Colon (tissue), 2 donors: Measurements from ENCODE around the gene RCBTB2.
A peak's percentile ranks its signal among the peaks of the same experiment; 100 is the strongest.
"Not testable (repeated sequence)": the region's sequence is repeated elsewhere in the genome, so short reads cannot be mapped to it uniquely, and the experiment has no call there.

ENCODE experiments used
- FAIRE-seq: peaks from 2 replicates; lab custom pipeline; 2012; peaks lifted over from hg19 to GRCh38; lab: Jason Lieb, UNC
- donor health status: control.
- donor health status: control.

RCBTB2 gene

GRCh38 chr13:48493066-48493765 is 39.7 kb downstream of the RCBTB2 start:
- no peak for FAIRE-seq

GRCh38 chr13:48492470-48493065 is 40.3 kb downstream of the RCBTB2 start:
- FAIRE-seq, result no peak

GRCh38 chr13:48492096-48492440 is 40.8 kb downstream of the RCBTB2 start:
- no peak for FAIRE-seq

GRCh38 chr13:48491423-48492095 is 41.3 kb downstream of the RCBTB2 start:
- FAIRE-seq, result no peak

- FAIRE-seq, result no peak
These were observed 42.6 kb downstream of the RCBTB2 start for GRCh38 chr13:48490241-48490640.

- no peak for FAIRE-seq
These were observed 43.2 kb downstream of the RCBTB2 start for GRCh38 chr13:48489666-48490065.

GRCh38 chr13:48488995-48489394 is 43.9 kb downstream of the RCBTB2 start:
- FAIRE-seq, result no peak

- FAIRE-seq, result no peak
These were observed 44.9 kb downstream of the RCBTB2 start for GRCh38 chr13:48487968-48488367.

GRCh38 chr13:48486836-48487235 is 46.0 kb downstream of the RCBTB2 start:
- FAIRE-seq, result no peak

GRCh38 chr13:48486362-48486761 is 46.5 kb downstream of the RCBTB2 start:
- FAIRE-seq, result no peak

GRCh38 chr13:48485432-48485831 is 47.4 kb downstream of the RCBTB2 start:
- no peak for FAIRE-seq

GRCh38 chr13:48483575-48483974 is 49.3 kb downstream of the RCBTB2 start:
- no peak for FAIRE-seq

GRCh38 chr13:48478391-48478790 is 54.5 kb downstream of the RCBTB2 start:
- no peak for FAIRE-seq

GRCh38 chr13:48477191-48477855 is 55.6 kb downstream of the RCBTB2 start:
- peak; percentile 72 for FAIRE-seq

- FAIRE-seq, result no peak
These were observed 56.2 kb downstream of the RCBTB2 start for GRCh38 chr13:48476686-48477085.

- FAIRE-seq, result no peak
These were observed 56.7 kb downstream of the RCBTB2 start for GRCh38 chr13:48476215-48476614.

- FAIRE-seq, result no peak
These were observed 57.6 kb downstream of the RCBTB2 start for GRCh38 chr13:48475230-48475629.

- FAIRE-seq, result no peak
These were observed 75.2 kb downstream of the RCBTB2 start for GRCh38 chr13:48457578-48458242.

- FAIRE-seq, result no peak
These were observed 76.3 kb downstream of the RCBTB2 start for GRCh38 chr13:48456546-48456945.

GRCh38 chr13:48451196-48451595 is 81.7 kb downstream of the RCBTB2 start:
- not testable (repeated sequence) for FAIRE-seq

- no peak for FAIRE-seq
These were observed 83.2 kb downstream of the RCBTB2 start for GRCh38 chr13:48449656-48450055.

- FAIRE-seq, result no peak
These were observed 83.8 kb downstream of the RCBTB2 start for GRCh38 chr13:48448959-48449614.
